SK-N-SH treated with all-trans-retinoic acid at 6 μM for 48 hours (cell line): ENCODE measurements around the gene PPP1R3E.

Experiments
- ATAC-seq: fragments of 200-7000 bp; cut with Tn5 transposase; 3 replicates; pipeline ENCODE4 v1.9.1; 2020; ENCODE audit warnings: mild to moderate bottlenecking, moderate library complexity
- ARNTL ChIP-seq: fragments of 450-650 bp; formaldehyde crosslinking; IDR thresholded peaks from 2 replicates; pipeline ENCODE4 v1.5.0; 2020; ENCODE audit warnings: low read depth, mild to moderate bottlenecking, moderate library complexity, borderline replicate concordance
- CSDC2 ChIP-seq: fragments of 250-450 bp; sonication (Bioruptor Pico); IDR thresholded peaks from 2 replicates; pipeline ENCODE4 v1.5.0; 2020; ENCODE audit warnings: mild to moderate bottlenecking, moderate library complexity
- ESRRG ChIP-seq: fragments of 250-450 bp; sonication (Bioruptor Pico); IDR thresholded peaks from 2 replicates; pipeline ENCODE4 v1.6.1; 2021; ENCODE audit warnings: mild to moderate bottlenecking
- GLIS3 ChIP-seq: fragments of 250-450 bp; sonication (Bioruptor Pico); IDR thresholded peaks from 2 replicates; pipeline ENCODE4 v1.5.0; 2020; ENCODE audit warnings: mild to moderate bottlenecking, moderate library complexity
- ISL1 ChIP-seq: fragments of 250-450 bp; sonication (Bioruptor Pico); IDR thresholded peaks from 2 replicates; pipeline ENCODE4 v2.1.2; 2022; ENCODE audit warnings: mild to moderate bottlenecking, moderate library complexity
- OSR1 ChIP-seq: fragments of 250-450 bp; sonication (Bioruptor Pico); IDR thresholded peaks from 2 replicates; pipeline ENCODE4 v1.8.0; 2022; ENCODE audit warnings: moderate library complexity, mild to moderate bottlenecking, inconsistent platforms
- PPARA ChIP-seq: fragments of 250-450 bp; sonication (Bioruptor Pico); IDR thresholded peaks from 2 replicates; pipeline ENCODE4 v1.5.0; 2020; ENCODE audit warnings: mild to moderate bottlenecking, borderline replicate concordance
- SNAI2 ChIP-seq: fragments of 250-450 bp; sonication (Bioruptor Pico); IDR thresholded peaks from 2 replicates; pipeline ENCODE4 v1.5.0; 2020; ENCODE audit warnings: mild to moderate bottlenecking, moderate library complexity
- TOX ChIP-seq: fragments of 250-450 bp; sonication (Bioruptor Pico); IDR thresholded peaks from 2 replicates; pipeline ENCODE4 v1.8.0; 2021; ENCODE audit warnings: mild to moderate bottlenecking, moderate library complexity, borderline replicate concordance
- ZNF565 ChIP-seq: fragments of 450-650 bp; formaldehyde crosslinking; conservative IDR thresholded peaks from 2 replicates; pipeline ENCODE4 v1.5.0; 2020; ENCODE audit warnings: low read depth, mild to moderate bottlenecking, moderate library complexity
- ZNF8 ChIP-seq: fragments of 450-650 bp; formaldehyde crosslinking; IDR thresholded peaks from 2 replicates; pipeline ENCODE4 v1.5.0; 2020; ENCODE audit warnings: mild to moderate bottlenecking, moderate library complexity
- TF ChIP-seq, protein P1 (sequence below): fragments of 250-450 bp; sonication (Bioruptor Pico); IDR thresholded peaks from 2 replicates; pipeline ENCODE4 v1.5.1; 2020; ENCODE audit warnings: low read depth, mild to moderate bottlenecking, moderate library complexity
- TF ChIP-seq, protein P2 (sequence below): fragments of 250-450 bp; sonication (Bioruptor Pico); IDR thresholded peaks from 2 replicates; pipeline ENCODE4 v1.8.0; 2020; ENCODE audit warnings: mild to moderate bottlenecking, moderate library complexity, borderline replicate concordance
- TF ChIP-seq, protein P3 (sequence below): fragments of 250-450 bp; sonication (Bioruptor Pico); IDR thresholded peaks from 2 replicates; pipeline ENCODE4 v1.5.1; 2021; ENCODE audit warnings: mild to moderate bottlenecking, moderate library complexity
- TF ChIP-seq, protein P4 (sequence below): fragments of 250-450 bp; sonication (Bioruptor Pico); IDR thresholded peaks from 2 replicates; pipeline ENCODE4 v1.8.0; 2021; ENCODE audit warnings: low read depth, mild to moderate bottlenecking, moderate library complexity, borderline replicate concordance
- TF ChIP-seq, protein P5 (sequence below): fragments of 250-450 bp; sonication (Bioruptor Pico); IDR thresholded peaks from 2 replicates; pipeline ENCODE4 v1.5.0; 2020; ENCODE audit warnings: mild to moderate bottlenecking, moderate library complexity

Gene PPP1R3E

DNA sequence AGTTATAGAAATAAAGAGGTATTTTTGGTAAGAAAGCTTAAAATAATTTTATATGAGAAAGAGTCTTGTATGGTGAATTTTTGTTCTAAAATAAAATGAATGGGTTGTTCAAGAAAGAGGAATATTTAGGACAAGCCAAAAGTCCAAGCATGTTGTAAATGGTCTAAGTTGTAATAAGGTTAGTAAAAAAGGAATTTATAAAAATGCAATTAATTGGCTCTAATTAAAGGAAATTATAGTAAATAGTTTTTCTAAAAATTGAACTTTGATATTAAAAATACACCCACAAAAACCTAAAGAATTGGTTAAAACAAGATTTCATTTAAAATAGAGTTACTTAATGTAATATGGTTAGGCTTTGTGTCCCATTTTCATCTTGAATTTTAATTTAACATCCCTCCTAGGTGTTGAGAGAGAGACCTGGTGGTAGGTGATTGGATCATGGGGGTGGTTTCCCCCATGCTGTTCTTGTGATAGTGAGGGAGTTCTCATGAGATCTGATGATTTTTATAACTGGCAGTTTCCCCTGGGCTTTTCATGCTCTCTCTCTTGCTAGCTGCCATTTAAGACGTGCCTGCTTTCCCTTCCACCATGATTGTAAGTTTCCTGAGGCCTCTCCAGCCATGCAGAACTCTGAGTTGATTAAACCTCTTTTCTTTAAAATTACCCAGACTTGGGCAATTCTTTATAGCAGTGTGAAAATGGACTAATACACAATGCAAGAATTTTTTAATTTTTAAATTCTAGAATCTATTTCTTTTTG, 37.0 kb upstream of the PPP1R3E start:
- no peak for TF ChIP-seq PPARA (CRISPR knock-in tag)
- TF ChIP-seq ARNTL (CRISPR knock-in tag), result no peak
- ATAC-seq, result no peak

DNA sequence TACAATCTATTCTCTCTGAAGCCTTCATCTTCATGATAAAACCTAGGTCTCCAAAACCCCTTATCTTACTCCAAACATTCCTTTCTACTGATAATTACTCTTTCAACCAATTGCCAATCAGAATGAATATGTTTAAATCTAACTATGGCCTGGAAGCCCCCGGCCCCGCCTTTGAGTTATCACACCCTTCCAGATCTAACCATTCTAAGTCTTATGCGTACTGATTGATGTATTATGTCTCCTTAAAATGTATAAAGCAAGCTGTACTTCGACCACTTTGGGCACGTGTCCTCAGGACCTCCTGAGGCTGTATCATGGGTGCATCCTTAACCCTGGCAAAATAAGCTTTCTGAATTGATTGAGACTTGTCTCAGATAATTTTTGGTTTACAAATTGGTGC, 33.0 kb upstream of the PPP1R3E start:
- no peak for ATAC-seq
- TF ChIP-seq ARNTL (CRISPR knock-in tag) (no peak), ESRRG (no peak), SNAI2 (CRISPR knock-in tag) (no peak), CSDC2 (CRISPR knock-in tag) (no peak), ZNF565 (no peak), GLIS3 (CRISPR knock-in tag) (no peak), OSR1 (CRISPR knock-in tag) (no peak)
- TF ChIP-seq, protein P1, sequence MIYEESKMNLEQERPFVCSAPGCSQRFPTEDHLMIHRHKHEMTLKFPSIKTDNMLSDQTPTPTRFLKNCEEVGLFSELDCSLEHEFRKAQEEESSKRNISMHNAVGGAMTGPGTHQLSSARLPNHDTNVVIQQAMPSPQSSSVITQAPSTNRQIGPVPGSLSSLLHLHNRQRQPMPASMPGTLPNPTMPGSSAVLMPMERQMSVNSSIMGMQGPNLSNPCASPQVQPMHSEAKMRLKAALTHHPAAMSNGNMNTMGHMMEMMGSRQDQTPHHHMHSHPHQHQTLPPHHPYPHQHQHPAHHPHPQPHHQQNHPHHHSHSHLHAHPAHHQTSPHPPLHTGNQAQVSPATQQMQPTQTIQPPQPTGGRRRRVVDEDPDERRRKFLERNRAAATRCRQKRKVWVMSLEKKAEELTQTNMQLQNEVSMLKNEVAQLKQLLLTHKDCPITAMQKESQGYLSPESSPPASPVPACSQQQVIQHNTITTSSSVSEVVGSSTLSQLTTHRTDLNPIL, result no peak
- TF ChIP-seq, protein P2, sequence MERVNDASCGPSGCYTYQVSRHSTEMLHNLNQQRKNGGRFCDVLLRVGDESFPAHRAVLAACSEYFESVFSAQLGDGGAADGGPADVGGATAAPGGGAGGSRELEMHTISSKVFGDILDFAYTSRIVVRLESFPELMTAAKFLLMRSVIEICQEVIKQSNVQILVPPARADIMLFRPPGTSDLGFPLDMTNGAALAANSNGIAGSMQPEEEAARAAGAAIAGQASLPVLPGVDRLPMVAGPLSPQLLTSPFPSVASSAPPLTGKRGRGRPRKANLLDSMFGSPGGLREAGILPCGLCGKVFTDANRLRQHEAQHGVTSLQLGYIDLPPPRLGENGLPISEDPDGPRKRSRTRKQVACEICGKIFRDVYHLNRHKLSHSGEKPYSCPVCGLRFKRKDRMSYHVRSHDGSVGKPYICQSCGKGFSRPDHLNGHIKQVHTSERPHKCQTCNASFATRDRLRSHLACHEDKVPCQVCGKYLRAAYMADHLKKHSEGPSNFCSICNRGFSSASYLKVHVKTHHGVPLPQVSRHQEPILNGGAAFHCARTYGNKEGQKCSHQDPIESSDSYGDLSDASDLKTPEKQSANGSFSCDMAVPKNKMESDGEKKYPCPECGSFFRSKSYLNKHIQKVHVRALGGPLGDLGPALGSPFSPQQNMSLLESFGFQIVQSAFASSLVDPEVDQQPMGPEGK (CRISPR knock-in tag), result no peak
- TF ChIP-seq, protein P3, sequence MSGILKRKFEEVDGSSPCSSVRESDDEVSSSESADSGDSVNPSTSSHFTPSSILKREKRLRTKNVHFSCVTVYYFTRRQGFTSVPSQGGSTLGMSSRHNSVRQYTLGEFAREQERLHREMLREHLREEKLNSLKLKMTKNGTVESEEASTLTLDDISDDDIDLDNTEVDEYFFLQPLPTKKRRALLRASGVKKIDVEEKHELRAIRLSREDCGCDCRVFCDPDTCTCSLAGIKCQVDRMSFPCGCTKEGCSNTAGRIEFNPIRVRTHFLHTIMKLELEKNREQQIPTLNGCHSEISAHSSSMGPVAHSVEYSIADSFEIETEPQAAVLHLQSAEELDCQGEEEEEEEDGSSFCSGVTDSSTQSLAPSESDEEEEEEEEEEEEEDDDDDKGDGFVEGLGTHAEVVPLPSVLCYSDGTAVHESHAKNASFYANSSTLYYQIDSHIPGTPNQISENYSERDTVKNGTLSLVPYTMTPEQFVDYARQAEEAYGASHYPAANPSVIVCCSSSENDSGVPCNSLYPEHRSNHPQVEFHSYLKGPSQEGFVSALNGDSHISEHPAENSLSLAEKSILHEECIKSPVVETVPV (CRISPR knock-in tag), result no peak
- TF ChIP-seq, protein P4, sequence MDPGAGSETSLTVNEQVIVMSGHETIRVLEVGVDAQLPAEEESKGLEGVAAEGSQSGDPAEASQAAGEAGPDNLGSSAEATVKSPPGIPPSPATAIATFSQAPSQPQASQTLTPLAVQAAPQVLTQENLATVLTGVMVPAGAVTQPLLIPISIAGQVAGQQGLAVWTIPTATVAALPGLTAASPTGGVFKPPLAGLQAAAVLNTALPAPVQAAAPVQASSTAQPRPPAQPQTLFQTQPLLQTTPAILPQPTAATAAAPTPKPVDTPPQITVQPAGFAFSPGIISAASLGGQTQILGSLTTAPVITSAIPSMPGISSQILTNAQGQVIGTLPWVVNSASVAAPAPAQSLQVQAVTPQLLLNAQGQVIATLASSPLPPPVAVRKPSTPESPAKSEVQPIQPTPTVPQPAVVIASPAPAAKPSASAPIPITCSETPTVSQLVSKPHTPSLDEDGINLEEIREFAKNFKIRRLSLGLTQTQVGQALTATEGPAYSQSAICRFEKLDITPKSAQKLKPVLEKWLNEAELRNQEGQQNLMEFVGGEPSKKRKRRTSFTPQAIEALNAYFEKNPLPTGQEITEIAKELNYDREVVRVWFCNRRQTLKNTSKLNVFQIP (CRISPR knock-in tag), result no peak
- TF ChIP-seq, protein P5, sequence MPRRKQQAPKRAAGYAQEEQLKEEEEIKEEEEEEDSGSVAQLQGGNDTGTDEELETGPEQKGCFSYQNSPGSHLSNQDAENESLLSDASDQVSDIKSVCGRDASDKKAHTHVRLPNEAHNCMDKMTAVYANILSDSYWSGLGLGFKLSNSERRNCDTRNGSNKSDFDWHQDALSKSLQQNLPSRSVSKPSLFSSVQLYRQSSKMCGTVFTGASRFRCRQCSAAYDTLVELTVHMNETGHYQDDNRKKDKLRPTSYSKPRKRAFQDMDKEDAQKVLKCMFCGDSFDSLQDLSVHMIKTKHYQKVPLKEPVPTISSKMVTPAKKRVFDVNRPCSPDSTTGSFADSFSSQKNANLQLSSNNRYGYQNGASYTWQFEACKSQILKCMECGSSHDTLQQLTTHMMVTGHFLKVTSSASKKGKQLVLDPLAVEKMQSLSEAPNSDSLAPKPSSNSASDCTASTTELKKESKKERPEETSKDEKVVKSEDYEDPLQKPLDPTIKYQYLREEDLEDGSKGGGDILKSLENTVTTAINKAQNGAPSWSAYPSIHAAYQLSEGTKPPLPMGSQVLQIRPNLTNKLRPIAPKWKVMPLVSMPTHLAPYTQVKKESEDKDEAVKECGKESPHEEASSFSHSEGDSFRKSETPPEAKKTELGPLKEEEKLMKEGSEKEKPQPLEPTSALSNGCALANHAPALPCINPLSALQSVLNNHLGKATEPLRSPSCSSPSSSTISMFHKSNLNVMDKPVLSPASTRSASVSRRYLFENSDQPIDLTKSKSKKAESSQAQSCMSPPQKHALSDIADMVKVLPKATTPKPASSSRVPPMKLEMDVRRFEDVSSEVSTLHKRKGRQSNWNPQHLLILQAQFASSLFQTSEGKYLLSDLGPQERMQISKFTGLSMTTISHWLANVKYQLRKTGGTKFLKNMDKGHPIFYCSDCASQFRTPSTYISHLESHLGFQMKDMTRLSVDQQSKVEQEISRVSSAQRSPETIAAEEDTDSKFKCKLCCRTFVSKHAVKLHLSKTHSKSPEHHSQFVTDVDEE (CRISPR knock-in tag), result no peak

DNA sequence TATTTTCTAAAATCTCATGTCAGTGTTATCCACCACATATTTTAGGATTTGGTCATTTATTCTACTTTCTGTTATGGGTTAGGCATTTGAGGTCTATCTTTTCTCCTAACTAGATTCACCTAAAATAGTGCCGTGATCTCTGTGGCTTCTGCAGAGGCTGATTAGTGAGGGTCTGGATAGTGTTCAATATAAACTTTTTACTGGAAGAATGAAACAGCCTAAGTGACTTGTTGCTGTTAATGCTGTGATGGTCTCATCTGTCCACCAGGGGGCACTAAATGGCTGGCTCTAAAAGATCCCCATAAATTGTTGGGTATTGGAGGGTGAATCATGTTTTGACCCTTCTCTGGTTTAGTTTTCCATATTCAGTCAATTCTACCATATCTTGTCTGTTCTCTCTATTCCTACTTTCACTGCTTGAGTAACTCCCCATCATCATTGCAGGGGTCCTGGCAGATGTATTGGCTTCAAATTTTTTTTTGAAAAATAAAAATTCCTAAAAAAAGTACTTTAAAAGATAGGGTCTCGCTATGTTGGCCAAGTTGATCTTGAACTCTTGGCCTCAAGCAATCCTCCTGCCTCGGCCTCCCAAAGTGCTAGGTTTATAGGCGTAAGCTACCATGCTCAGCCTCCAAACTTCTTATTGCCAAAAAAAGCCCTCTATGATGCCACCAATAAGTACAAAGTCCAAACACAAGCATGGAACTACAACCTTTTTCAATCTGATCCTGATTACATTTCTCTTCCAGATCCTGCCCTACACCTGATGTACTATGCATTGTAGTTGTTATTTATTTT, 25.5 kb upstream of the PPP1R3E start:
- TF ChIP-seq ISL1 (no peak), ZNF8 (CRISPR knock-in tag) (no peak), ESRRG (no peak), TOX (CRISPR knock-in tag) (no peak)
- TF ChIP-seq, protein P2 (CRISPR knock-in tag), result no peak
- TF ChIP-seq, protein P3 (CRISPR knock-in tag), result no peak
- TF ChIP-seq, protein P4 (CRISPR knock-in tag), result no peak
- ATAC-seq, result peak; percentile 91
